Measurements from ENCODE around the gene TGFB2. TPM values are rescaled to one million over a fixed set of nuclear protein-coding genes. Genes with fewer than 3 reads are reported as not detected.

The TGFB2 gene
- total RNA-seq, 4 donors from 2014 or later: 5.3 to 12.6 (median 6.1) TPM

DNA sequence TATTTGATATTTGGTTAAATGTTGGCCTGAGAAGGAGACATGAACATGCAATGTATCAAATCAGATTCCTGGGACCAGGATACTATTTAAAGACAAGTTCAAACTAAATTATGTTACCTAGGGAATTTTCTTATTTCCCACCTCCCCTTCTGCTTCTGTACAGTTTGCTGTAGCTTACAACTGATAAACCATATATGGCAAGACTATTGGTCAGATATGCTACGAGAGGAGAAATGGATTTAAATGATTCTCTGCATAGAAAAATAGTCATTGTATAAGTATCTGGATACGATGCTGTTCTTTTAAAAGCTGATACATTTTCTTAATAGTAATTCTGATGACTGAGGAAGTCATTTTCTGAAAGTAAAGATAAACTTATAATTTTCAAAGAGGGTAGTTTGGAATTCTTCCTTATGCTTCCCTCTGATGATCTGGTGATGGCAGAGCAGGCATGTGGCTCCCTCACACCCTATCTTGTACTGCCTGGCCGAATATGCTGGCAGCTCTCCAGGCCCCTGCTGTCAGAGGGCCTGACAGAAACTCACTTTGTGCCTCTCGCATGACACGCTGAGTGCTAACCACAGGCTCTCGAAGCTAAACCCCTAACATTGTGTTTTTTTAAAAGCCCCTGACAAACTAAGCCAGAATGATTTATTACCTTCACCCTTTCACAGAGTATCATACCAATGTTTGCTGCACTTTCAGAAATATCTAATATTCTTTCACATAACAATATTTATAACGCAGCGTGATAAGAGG is 40.7 kb upstream of the TGFB2 start:
- H3K36me3 ChIP-seq: peaks cover 0 to 49% (median 15%) of the 10 kb centered on the region in 4 donors
- intact Hi-C loops (cut with DNase I): no loop called here
- DNase-seq (ENCODE audit: extremely low spot score): no peak
- H3K27ac ChIP-seq (replicated peaks in 1 of 4): no peak overlapping the region
- H3K27me3 ChIP-seq: no peaks in the 10 kb centered on the region
- H3K4me3 ChIP-seq: no peak overlapping the region
- H3K9me3 ChIP-seq: no peaks in the 10 kb centered on the region
- 57% methylated on average over 8 of the region's 8 CpGs for WGBS
- TF ChIP-seq, protein P1, sequence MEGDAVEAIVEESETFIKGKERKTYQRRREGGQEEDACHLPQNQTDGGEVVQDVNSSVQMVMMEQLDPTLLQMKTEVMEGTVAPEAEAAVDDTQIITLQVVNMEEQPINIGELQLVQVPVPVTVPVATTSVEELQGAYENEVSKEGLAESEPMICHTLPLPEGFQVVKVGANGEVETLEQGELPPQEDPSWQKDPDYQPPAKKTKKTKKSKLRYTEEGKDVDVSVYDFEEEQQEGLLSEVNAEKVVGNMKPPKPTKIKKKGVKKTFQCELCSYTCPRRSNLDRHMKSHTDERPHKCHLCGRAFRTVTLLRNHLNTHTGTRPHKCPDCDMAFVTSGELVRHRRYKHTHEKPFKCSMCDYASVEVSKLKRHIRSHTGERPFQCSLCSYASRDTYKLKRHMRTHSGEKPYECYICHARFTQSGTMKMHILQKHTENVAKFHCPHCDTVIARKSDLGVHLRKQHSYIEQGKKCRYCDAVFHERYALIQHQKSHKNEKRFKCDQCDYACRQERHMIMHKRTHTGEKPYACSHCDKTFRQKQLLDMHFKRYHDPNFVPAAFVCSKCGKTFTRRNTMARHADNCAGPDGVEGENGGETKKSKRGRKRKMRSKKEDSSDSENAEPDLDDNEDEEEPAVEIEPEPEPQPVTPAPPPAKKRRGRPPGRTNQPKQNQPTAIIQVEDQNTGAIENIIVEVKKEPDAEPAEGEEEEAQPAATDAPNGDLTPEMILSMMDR (IDR thresholded peaks at IDR 0.05): no peak
- TF ChIP-seq EP300 (IDR thresholded peaks at IDR 0.05): no peak
- no peak for TF ChIP-seq POLR2A (IDR thresholded peaks at IDR 0.05; ENCODE audit: low read depth)
- TF ChIP-seq POLR2AphosphoS5 (IDR thresholded peaks at IDR 0.05): no peak
- H3K4me1 ChIP-seq: no peaks in the 10 kb centered on the region

DNA sequence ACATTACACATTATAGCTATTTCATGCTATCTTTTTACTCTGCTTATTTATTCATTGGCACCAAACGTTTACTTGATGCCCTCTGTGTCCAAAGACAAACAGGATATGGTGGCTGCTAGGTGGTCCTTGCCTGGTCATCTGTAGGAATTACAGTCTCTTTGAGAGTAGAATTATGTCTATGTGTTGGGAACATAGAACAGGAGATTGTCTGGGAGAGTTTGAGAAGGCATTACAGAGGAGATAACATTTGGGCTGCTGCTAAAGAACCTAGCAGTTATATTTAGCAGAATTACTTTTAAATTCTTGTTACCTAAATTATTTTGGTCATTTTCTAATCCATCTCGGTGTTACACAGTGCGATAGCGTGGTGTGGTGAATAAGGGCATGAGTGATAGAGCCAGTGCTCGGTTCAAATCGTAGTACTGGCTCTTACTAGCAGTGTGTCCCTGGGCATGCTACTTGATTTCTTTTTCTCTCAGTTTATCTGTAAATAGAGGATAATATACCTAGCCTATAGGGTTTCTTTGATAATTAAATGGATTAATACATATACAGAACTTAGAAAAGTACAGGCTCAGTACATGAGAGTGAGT is 39.6 kb upstream of the TGFB2 start:
- H3K36me3 ChIP-seq: peaks cover 0 to 49% (median 17%) of the 10 kb centered on the region in 4 donors
- 92% methylated on average over 6 of the region's 6 CpGs for WGBS
- no peak overlapping the region for H3K4me3 ChIP-seq
- H3K9me3 ChIP-seq: no peaks in the 10 kb centered on the region
- H3K27me3 ChIP-seq: no peaks in the 10 kb centered on the region
- H3K4me1 ChIP-seq: no peaks in the 10 kb centered on the region
- intact Hi-C loops (cut with DNase I): no loop called here
- TF ChIP-seq POLR2A (IDR thresholded peaks at IDR 0.05; ENCODE audit: low read depth): no peak
- no peak for TF ChIP-seq POLR2AphosphoS5 (IDR thresholded peaks at IDR 0.05)
- no peak for TF ChIP-seq EP300 (IDR thresholded peaks at IDR 0.05)
- TF ChIP-seq, protein P1 (IDR thresholded peaks at IDR 0.05): no peak
- no peak overlapping the region for H3K27ac ChIP-seq (replicated peaks in 1 of 4)
- DNase-seq (ENCODE audit: extremely low spot score): no peak

GRCh38 chr1:218312509-218312908 is 32.6 kb upstream of the TGFB2 start:
- no peaks in the 10 kb centered on the region for H3K4me1 ChIP-seq
- intact Hi-C loops (cut with DNase I): no loop called here

DNA sequence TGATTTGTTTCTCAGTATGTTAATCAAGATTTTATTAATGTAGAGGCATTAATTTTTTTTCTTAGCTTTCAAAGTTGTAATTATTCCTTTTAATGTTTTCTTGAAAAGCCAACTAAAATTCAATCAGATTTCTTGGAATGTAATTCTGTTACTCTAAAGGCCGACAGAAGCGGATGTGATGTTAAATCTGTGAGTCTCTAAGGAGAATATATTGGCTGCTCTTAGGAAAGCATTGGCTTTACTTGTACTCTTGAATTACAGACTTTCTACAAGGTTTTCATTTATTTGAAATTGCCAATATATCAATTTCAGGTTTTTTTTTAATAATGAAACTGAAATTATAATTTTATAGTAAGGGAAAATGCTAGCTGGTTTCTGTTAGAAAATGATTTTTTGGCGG is 30.8 kb upstream of the TGFB2 start:
- H3K27me3 ChIP-seq: no peaks in the 10 kb centered on the region
- no peak for DNase-seq (ENCODE audit: extremely low spot score)
- H3K36me3 ChIP-seq: peaks cover 0 to 4% (median under 1%) of the 10 kb centered on the region in 4 donors
- intact Hi-C loops (cut with DNase I): no loop called here
- no peaks in the 10 kb centered on the region for H3K9me3 ChIP-seq
- H3K4me3 ChIP-seq: no peak overlapping the region
- no peak for TF ChIP-seq POLR2AphosphoS5 (IDR thresholded peaks at IDR 0.05)
- TF ChIP-seq POLR2A (IDR thresholded peaks at IDR 0.05; ENCODE audit: low read depth): no peak
- TF ChIP-seq, protein P1 (IDR thresholded peaks at IDR 0.05): no peak
- TF ChIP-seq EP300 (IDR thresholded peaks at IDR 0.05): no peak
- H3K27ac ChIP-seq (replicated peaks in 1 of 4): no peak overlapping the region
- H3K4me1 ChIP-seq: no peaks in the 10 kb centered on the region
- WGBS: 83% methylated on average over 3 of the region's 3 CpGs

More at GRCh38 chr1:218312509-218312908, 32.6 kb upstream of the TGFB2 start:
- no peak for TF ChIP-seq POLR2A (IDR thresholded peaks at IDR 0.05; ENCODE audit: low read depth)
- TF ChIP-seq, protein P1 (IDR thresholded peaks at IDR 0.05): no peak
- no peak for TF ChIP-seq POLR2AphosphoS5 (IDR thresholded peaks at IDR 0.05)
- no peak for TF ChIP-seq EP300 (IDR thresholded peaks at IDR 0.05)
- DNase-seq (ENCODE audit: extremely low spot score): no peak
- H3K27ac ChIP-seq (replicated peaks in 1 of 4): no peak overlapping the region
- H3K4me3 ChIP-seq: no peak overlapping the region
- no peaks in the 10 kb centered on the region for H3K9me3 ChIP-seq
- H3K27me3 ChIP-seq: no peaks in the 10 kb centered on the region
- WGBS: 99% methylated on average over 2 of the region's 2 CpGs
- H3K36me3 ChIP-seq: peaks cover 0 to 19% (median 8%) of the 10 kb centered on the region in 4 donors
